Psoas muscle (tissue), 8 donors: Measurements from ENCODE around the gene PRKN. TPM values are rescaled to one million over a fixed set of nuclear protein-coding genes. Genes with fewer than 3 reads are reported as not detected.

ENCODE experiments used
- ATAC-seq, 4 donors: fragments of 200-7000 bp; cut with Tn5 transposase; one replicate each; pipeline ENCODE4 v1.9.1; 2020; ENCODE audit warnings: moderate library complexity in 3 of 4, mild to moderate bottlenecking in 2 of 4
- DNase-seq, 2 donors: peaks; one replicate each; pipeline ENCODE4 v3.0.0-alpha.2; 2020
- H3K27ac ChIP-seq: fragments of 200-600 bp; one replicate; pipeline ENCODE4 v1.8.0; 2022
- H3K27me3 ChIP-seq, 3 donors: fragments of 200-600 bp in 1 of 3; one replicate each; pipeline versions ENCODE4 v1.6.1 to v1.8.0; 2013 to 2022; ENCODE audit warnings: low read length in 2 of 3, mild to moderate bottlenecking in 2 of 3, moderate library complexity in 1 of 3; ENCODE audit not compliant: insufficient read depth in 3 of 3
- H3K36me3 ChIP-seq, 2 donors: fragments of 200-600 bp in 1 of 2; one replicate each; pipeline versions ENCODE4 v1.6.1 to v1.8.0; 2013 to 2022; ENCODE audit warnings: low read depth in 1 of 2, mild to moderate bottlenecking in 1 of 2, moderate library complexity in 1 of 2; ENCODE audit not compliant: insufficient read depth in 1 of 2
- H3K4me1 ChIP-seq: fragments of 200-600 bp; one replicate; pipeline ENCODE4 v1.8.0; 2022
- H3K4me3 ChIP-seq: fragments of 200-600 bp; one replicate; pipeline ENCODE4 v1.8.0; 2022; ENCODE audit warnings: mild to moderate bottlenecking
- H3K9me3 ChIP-seq: fragments of 200-600 bp; one replicate; pipeline ENCODE4 v1.8.0; 2022
- WGBS, 3 donors: extraction: QIAGEN DNeasy Blood & Tissue Kit; methylation state at CpG; one replicate each; pipeline versions ENCODE4 v1.1.6 to v1.1.7; 2013; 5-methylcytosine and 5-hydroxymethylcytosine counted together
- intact Hi-C, 2 donors: fragments of 100-400 bp; cut with DNase I; formaldehyde crosslinking; loops; one replicate each; pipeline versions ENCODE4 v1.11.0 to v1.14.2; 2022
- polyA plus RNA-seq, 3 donors: library from polyadenylated mRNA; stranded (reverse); fragments of 200-250 nt; gene quantifications; one replicate each; pipeline ENCODE4 v1.2.3, GENCODE V29; 2013
- total RNA-seq, 4 donors: library from RNA; stranded (reverse); fragmentation: NEBNext Ultra II Directional in 2 of 4; extraction: Animal tissue kit (Norgen Biotek cat#: 25700) in 2 of 4; gene quantifications; one replicate each; pipeline versions ENCODE4 v1.2.1 to v1.2.4, GENCODE V29; 2021 to 2023
- TF ChIP-seq, protein P1 (sequence below): fragments of 200-600 bp; IDR thresholded peaks from one replicate; pipeline ENCODE4 v1.8.0; 2022; ENCODE audit warnings: antibody characterized with exemption
- donor health status: healthy with polysubstance abuse.
- donor health status: DM: no; HTN: no; CAD: no; lungs with moderate emphysema.
- donor health status: Bipolar disorder and iron deficiency.
- donor health status: healthy.
- donor health status: DM: yes; HTN: yes; CAD: no.
- donor health status: DM: no; HTN: no; CAD: no.
- donor health status: DM: no; HTN: no; CAD: no.
- donor health status: DM: yes; HTN: yes; CAD: no.

PRKN gene
- total and polyA plus RNA-seq, 7 donors: 1.5 to 19.5 (median 11.7) TPM

DNA sequence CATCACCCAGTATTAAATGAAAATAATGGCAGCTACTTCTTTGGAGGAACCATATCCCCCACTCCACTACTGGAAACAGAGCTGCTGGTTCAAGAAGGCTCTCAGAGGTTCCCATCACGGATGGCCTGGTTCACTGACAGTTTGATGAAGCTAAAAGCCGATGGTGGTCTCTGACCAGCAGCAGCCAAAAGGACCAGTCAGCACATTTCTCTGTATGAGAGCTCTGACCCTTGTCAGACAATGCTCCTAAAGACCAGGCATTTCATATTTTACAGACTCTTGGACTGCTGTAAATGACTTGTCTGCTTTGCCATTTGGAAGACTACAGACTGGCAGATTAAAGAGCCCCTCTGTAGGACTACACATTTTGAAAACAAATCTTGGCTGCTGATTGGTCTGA is 16.6 kb downstream of the PRKN start:
- 95 to 100% (median 95%) methylated on average over 2 of the region's 2 CpGs for WGBS, 3 donors
- no peak for ATAC-seq
- no peaks in the 10 kb centered on the region for H3K9me3 ChIP-seq

DNA sequence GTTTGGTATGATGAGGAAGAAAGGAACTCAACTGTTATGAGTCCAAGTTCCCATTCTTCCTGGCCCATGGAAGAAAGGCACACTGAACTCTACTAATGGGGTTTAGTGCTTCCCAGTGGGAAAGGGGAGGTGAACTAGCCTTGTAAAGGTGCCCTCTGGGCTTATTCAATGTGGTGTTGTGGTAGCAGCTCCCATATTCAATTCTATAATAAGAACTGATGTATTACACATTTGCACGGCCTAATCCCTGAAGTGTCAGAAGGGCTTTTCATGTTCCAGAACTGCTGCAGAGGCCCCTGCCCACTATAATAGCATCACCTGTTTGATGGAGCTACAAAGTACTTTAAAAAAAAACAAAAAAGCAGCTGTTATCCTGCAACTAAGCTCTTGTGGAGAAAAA is 17.1 kb downstream of the PRKN start:
- intact Hi-C loops: no loop called here
- Histone ChIP-seq H3K36me3 (no peaks in the 10 kb centered on the region), H3K9me3 (no peaks in the 10 kb centered on the region), H3K4me3 (no peak overlapping the region), H3K4me1 (peaks cover 19% of the 10 kb centered on the region), H3K27ac (no peak overlapping the region), H3K27me3 (no peaks in the 10 kb centered on the region)
- 31 to 66% (median 43%) methylated on average over 1 of the region's 1 CpG for WGBS, 3 donors
- TF ChIP-seq, protein P1, sequence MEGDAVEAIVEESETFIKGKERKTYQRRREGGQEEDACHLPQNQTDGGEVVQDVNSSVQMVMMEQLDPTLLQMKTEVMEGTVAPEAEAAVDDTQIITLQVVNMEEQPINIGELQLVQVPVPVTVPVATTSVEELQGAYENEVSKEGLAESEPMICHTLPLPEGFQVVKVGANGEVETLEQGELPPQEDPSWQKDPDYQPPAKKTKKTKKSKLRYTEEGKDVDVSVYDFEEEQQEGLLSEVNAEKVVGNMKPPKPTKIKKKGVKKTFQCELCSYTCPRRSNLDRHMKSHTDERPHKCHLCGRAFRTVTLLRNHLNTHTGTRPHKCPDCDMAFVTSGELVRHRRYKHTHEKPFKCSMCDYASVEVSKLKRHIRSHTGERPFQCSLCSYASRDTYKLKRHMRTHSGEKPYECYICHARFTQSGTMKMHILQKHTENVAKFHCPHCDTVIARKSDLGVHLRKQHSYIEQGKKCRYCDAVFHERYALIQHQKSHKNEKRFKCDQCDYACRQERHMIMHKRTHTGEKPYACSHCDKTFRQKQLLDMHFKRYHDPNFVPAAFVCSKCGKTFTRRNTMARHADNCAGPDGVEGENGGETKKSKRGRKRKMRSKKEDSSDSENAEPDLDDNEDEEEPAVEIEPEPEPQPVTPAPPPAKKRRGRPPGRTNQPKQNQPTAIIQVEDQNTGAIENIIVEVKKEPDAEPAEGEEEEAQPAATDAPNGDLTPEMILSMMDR: no peak
- peak; percentile 47 to 70 (median 58) for ATAC-seq
- no peak for DNase-seq

More for the DNA sequence above, 16.6 kb downstream of the PRKN start:
- Histone ChIP-seq H3K27me3 (no peaks in the 10 kb centered on the region), H3K36me3 (no peaks in the 10 kb centered on the region), H3K4me3 (no peak overlapping the region), H3K4me1 (peaks cover 15% of the 10 kb centered on the region), H3K27ac (no peak overlapping the region)
- intact Hi-C loops: no loop called here
- DNase-seq: no peak
- TF ChIP-seq, protein P1: no peak

DNA sequence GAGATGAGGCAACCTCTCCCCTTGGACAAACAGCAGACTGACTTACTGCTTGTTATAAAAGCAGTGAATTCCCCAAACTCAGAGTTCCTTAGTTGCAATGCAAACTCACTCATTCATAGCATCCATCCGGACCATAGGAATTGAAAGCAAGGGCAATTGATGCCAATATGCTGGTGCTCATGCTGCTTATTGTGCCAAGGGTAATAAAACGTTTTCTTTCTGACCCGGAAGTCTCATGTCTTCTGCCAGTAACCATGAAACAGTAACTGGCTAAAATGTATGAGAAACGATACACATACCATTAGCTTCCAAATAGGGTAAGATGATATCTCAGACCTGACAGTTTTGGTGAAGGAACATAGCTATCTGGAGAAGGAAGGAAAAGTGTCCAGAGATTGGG is 18.1 kb downstream of the PRKN start:
- ATAC-seq (no peak), DNase-seq (no peak)
- intact Hi-C loops: no loop called here
- peaks cover 22% of the 10 kb centered on the region for H3K4me1 ChIP-seq
- H3K27me3 ChIP-seq: no peaks in the 10 kb centered on the region
- H3K4me3 ChIP-seq: no peak overlapping the region
- TF ChIP-seq, protein P1: no peak
- no peaks in the 10 kb centered on the region for H3K36me3 ChIP-seq
- H3K27ac ChIP-seq: no peak overlapping the region
- 38 to 72% (median 44%) methylated on average over 4 of the region's 4 CpGs for WGBS, 3 donors
- H3K9me3 ChIP-seq: no peaks in the 10 kb centered on the region

DNA sequence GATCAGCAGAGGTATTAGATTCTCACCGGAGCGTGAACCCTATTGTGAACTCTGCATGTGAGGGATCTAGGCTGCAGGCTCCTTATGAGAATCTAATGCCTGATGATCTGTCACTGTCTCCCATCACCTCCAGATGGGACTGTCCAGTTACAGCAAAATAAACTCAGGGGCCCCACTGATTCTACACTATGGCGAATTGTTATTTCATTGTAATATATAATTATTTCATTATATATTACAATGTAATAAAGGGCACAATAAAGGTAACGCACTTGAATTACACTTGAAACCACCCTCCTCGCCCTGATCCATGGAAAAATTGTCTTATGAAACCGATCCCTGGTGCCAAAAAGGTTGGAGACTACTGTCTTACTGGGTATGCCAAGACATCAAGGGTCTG is 18.6 kb downstream of the PRKN start:
- DNase-seq: no peak
- intact Hi-C loops: no loop called here
- TF ChIP-seq, protein P1: no peak
- WGBS, 3 donors: 98 to 99% (median 98%) methylated on average over 6 of the region's 6 CpGs
- H3K27me3 ChIP-seq: no peaks in the 10 kb centered on the region
- no peak overlapping the region for H3K4me3 ChIP-seq
- peaks cover 22% of the 10 kb centered on the region for H3K4me1 ChIP-seq
- no peaks in the 10 kb centered on the region for H3K36me3 ChIP-seq
- no peak overlapping the region for H3K27ac ChIP-seq
- no peak for ATAC-seq
- no peaks in the 10 kb centered on the region for H3K9me3 ChIP-seq

DNA sequence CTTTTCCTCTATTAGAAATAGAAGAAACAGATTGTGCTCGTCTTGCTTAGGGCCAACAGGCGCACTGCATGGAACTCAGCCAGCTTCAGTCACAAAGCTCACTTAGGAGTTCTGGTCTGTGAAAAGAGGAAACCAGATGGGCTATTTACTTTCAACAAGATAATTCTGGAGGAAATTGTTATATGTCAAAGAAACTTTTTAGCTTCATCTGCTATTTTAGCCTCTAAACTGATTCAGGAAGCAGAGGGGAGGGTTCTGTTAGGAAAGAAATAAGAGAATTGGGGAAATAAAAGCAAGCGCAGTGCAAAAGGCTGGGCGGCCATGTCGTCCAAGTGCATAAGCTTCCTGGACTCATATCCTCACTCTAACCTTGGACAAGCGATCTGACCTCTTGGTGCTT is 21.3 kb downstream of the PRKN start:
- intact Hi-C loops: no loop called here

More for the DNA sequence above, 21.3 kb downstream of the PRKN start:
- H3K9me3 ChIP-seq: no peaks in the 10 kb centered on the region
- H3K4me3 ChIP-seq: peak overlapping the region; percentile 42
- ATAC-seq: peak in 3 of 4 donors; percentile 57 to 83 (median 75)
- 11 to 28% (median 18%) methylated on average over 6 of the region's 6 CpGs for WGBS, 3 donors
- peak; percentile 44 to 76 for DNase-seq
- no peaks in the 10 kb centered on the region for H3K27me3 ChIP-seq
- no peaks in the 10 kb centered on the region for H3K36me3 ChIP-seq
- TF ChIP-seq, protein P1: no peak
- peak overlapping the region; percentile 47 for H3K27ac ChIP-seq
- peaks cover 22% of the 10 kb centered on the region for H3K4me1 ChIP-seq
